Activated CD8-positive, alpha-beta memory T cell treated with anti-CD3 and anti-CD28 coated beads, Interleukin-2, amount 50 U/mL, for 4 hours (primary cell): ENCODE measurements around the gene CAPSL.
"Not testable (repeated sequence)": the region's sequence is repeated elsewhere in the genome, so short reads cannot be mapped to it uniquely, and the experiment has no call there.

Experiments used
- DNase-seq: peaks from one replicate; pipeline ENCODE4 v3.0.0-alpha.2; 2020

Gene CAPSL

DNA sequence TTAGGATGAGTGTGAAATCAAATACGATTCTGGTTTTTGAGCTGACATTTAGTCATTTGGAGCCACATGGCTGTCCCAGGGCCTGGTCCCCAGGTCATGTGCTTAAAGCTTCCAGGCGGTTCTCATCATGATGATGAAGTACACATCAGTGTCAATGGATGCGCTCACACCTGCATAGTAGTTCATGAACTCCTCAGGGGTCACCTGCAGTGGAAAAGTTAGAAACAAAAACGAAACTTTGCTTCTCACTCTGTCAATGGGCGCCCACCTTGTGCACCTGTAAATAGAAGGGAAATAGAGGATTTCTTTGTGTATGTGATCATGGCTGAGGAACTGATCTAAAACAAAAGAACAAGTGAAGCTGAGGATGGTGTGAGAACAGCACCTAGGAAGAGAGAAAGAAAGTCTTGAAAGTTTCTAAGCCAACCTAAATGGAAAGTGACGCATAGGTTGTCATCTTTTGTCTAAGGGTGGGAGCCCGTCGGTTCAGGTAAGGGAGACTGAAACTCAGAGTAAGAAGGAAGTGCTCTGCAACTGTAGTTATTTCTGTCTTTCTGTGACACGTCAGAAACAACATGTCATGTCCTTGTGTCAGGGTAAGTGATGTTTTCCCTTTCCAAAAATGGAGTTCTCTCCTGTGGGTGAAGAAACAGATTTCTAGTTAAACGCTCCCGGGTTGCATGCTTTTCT lies 33.8 kb downstream of the CAPSL start:
- DNase-seq, result no peak

DNA sequence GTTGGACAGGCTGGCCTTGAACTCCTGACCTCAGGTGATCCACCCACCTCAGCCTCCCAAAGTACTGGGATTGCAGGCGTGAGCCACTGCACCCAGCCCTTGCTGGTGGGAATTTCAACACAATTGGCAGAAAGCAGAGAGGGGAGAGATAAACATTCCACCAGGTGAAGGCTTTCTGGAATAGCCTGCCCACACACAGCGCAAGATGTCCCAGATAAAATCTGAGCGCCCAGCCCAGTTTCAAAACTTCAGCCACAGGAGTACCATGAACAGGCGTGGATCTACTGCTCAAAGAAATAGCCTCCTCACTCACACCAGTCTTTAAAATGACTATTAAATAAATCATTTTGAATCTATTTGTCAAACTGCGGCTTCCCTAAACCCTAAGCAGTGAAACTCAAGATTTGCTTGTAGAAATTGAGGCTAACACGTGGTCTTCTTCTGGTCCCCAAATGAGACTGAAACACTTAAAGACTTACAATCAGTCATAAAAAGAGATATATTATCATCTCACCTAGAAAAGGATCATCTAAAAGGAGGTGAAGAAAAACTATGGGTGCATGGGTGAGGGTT lies 34.7 kb downstream of the CAPSL start:
- no peak for DNase-seq

DNA sequence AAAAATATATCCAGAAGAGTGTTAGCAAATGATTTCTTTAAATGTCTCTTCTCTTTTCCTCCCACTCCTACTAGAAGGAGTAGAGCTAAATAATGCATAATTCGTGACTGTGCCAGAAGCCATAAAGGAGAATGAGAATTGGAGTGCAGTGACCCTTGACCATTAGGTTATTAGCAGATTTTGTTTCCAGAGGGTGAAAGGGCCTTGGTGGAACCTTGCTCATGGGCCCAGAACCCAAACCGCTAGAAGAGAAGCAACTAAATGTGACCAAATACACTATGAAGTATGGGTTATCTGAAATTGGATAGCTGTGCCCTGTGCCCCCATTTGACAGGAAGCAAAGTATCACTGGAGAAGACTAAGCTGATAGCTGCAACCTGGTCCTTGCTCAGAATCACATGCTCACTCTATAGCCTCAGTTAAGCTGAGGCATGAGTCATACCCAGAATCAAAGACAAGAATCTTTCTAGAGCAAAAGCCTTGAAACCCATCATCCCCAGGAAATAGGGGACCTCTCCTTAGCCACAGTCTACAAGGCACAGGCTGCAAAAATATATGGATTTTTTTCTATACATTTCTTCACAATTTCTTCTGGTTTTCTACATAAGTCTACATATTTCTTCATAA lies 36.3 kb downstream of the CAPSL start:
- DNase-seq, result no peak

DNA sequence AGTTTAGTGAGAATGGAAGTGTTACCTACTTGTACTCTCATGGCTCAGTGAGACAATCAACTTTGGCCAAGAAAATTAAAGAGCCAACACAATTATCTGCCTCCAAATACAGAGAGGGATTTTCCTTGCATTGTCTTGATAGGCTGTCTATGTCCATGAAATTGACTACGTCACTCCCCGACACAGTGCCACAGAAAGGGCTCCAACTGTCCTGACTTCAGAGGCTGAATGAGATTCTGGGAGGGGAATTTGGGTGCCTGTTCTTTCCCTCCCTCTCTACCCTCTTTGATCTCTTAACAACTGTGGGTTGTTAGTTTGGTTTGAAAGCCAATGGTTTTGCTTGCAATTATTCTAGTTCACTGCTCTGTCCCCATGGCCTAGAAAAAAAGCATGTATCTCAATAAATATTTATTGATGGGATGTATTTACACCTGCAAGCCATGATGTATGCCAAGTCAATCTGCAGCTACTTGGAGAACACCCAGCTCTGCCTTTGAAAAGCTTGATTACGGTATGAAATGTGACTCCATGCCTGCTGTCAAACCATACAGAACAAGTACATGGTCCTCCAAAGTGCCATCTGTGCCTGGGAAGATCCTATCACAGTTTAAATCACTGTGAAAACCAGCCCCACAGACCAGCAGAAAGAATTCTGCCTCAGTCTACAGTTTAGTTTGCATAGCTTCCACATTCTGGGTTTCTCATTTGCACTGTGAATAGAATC lies 37.3 kb downstream of the CAPSL start:
- no peak for DNase-seq

DNA sequence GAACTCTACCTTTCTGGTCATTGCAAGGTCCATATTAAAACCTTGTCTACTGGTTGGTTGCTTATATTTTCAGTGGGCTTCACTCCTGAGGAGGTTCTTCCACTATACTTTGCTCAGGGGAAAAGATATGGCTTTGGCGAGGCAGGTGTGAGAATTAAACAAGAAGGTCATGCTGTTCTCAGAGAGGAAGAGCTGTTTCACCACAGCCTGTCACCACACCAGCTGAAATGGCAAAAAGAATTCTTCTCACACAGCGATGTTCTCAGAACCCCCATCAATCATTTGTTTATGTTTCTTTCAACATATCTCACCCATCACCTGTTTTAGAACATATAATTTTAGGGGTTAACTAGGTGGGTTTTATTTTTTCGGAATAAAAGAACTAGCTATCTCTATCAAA lies 38.6 kb downstream of the CAPSL start:
- no peak for DNase-seq

DNA sequence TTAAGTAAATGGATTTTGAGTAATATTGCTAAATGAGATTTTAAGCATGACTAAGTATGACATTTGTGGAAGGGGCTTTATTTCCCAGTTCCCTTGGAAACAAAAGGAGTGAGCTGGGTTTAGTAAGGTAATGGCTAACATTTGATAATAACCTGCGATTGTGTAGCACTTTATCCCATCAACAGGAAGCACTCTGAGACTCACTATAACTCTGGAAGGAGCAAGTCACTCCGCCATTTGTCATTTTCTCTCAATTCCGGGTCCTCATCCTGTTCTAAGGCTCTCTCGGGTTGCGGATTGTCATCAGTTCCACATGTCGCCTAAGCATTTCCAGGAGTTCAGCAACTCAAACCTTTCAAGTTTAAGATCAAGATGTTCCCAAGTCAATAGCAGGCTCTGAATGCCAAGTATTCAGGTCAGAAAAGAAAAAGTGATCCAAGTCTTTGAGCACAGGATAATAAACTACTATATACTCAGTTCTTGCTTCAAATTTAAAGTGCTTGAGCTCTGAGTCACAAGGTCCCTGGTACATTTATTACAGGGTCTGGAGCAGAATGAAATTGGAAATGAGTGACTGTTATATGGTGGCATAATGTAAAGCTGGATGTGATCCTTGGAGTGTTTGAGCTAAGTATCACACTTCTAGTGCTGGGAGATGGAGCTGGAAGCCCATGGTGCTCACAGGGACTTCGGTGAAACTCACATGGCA lies 39.3 kb downstream of the CAPSL start:
- no peak for DNase-seq

DNA sequence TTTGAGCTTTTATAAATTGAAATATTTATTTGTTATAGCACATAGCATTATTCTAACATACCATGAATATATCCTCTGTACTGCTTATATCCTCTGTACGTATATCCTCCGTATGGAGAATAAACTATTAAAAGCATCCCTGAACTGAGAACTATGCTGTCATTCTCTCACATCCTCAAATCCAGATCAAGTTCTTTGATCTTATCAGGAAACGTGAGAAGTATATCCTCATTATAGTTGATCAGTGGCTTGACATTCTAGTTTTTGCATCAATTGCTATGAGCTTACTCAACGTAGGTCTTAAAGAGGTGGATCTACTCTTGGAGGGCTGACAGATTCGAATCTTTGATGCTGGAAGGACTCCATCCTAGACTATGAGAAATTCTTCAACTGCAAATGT lies 44.3 kb downstream of the CAPSL start:
- DNase-seq, result no peak

DNA sequence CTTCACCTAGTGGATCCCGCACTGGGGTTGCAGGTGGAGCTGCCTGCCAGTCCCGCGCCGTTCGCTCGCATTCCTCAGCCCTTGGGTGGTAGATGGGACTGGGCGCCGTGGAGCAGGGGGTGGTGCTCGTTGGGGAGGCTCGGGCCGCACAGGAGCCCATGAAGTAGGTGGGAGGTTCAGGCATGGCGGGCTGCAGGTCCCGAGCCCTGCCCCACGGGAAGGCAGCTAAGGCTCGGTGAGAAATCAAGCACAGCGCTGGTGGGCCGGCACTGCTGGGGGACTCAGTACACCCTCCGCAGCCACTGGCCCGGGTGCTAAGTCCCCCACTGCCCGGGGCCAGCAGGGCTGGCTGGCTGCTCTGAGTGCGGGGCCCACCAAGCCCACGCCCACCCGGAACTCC lies 45.6 kb downstream of the CAPSL start:
- not testable (repeated sequence) for DNase-seq

DNA sequence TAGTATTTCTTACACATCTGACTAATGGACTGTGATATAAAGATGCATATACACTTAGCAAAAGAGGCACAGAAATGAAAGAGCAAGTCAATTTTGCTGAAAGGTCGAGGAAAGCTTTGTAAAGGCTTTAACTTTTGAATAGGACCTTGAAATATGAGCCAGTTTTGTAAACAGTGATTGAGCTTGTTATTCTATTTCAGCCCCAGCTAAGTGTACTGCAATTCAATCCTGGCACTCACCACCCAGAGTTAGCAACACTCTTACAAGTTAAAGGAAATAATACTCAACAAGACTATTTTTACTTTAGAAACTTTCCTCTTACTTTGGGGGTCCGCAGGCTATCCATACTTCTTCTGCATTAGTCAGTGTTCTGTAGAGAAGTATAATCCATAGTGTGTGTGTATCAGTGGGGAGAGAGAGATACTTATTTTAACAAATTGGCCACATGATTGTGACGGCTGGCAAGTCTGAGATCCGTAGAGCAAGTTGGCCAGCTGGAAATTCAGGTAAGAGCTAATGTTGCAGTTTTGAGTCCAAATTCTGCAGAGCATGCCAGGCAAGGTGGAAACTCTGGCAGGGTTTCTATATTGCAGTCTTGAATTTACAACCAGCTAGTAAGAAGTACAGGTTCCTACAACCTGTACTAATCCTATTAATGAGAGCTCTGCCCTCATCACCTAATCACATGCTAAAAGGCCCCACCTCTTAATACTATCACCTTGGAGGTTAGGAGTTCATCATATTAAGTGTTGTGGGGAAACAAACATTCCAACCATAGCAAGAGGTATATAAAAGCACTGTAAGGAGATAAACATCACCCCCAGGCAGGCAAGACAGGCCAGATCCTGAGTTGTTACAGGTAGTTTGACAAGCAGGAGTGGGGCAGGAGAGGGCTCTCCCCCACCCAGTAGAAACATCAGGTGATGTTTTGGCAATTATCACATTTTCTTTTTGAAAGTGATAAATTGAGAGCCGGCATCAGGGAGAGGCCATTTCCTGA lies 48.1 kb downstream of the CAPSL start:
- no peak for DNase-seq

DNA sequence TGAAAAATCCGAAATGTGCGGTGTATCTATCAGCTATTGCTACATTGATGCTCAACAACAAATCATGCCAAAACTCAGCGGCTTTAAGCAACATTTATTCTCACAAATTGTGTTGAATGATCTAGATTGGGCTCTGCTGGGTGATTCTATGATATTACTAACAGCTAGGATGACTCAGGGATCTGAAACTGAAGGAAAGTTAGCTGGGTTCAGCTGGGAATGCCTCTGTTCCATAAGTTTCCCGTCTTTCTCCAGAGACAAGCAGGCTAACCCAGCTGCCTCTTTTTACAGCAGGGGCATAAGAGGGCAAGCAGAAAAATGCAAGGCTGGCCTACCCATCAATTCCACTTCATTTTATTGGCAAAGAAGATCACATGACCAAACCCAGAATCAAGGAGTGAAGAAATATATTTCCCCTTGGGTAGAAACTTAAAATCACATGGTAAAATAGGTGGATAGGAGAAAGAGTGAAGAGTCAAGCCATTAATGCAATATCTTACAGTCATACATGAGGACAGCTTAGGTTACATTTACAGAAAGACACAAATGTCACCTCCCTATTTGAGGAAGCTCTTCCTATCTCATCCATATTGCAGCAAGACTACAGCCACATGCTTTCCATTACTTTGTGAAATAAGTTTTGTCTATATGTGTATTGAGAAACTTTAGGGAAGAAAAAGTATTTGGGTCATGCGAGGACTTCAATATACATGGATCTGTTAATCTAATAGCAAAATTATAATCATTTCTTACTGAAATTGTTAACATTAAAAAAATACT lies 50.9 kb downstream of the CAPSL start:
- no peak for DNase-seq

DNA sequence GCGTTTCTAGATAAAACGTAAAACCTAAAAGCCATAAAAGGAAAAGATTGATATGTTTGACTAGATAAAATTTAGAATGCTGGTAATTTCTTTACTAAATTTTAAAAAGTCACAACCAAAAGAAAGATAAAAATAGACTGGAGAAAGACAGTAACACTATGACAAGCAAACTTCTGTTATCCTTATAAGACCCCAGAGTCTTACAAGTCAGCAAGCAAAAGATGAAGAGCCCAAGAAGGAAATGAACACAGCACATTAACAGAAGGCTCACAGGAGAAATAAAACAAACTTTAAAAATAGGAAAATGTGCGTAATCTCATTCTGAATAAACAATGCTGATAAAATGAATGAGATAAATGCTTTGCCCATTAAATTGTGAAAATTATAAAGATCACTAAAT lies 52.0 kb downstream of the CAPSL start:
- DNase-seq, result no peak

DNA sequence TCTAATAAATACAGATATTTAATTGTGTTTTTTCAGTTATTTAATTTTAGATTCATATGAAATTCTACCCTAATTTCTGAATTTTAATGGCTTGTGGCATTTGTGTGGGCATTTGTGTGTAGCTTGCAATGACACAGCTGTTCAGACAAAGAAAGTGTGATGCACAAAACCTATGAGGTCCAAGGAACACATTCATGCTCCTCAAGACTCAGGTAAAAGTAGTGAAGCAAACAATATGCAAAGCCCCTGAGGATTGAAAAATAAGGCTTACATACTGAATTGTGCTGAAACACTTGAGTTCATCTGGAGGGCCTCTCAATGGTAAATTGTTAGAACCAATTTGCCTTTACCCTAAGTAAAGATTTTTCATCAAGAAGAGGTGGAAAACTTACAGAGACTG lies 53.6 kb downstream of the CAPSL start:
- no peak for DNase-seq

DNA sequence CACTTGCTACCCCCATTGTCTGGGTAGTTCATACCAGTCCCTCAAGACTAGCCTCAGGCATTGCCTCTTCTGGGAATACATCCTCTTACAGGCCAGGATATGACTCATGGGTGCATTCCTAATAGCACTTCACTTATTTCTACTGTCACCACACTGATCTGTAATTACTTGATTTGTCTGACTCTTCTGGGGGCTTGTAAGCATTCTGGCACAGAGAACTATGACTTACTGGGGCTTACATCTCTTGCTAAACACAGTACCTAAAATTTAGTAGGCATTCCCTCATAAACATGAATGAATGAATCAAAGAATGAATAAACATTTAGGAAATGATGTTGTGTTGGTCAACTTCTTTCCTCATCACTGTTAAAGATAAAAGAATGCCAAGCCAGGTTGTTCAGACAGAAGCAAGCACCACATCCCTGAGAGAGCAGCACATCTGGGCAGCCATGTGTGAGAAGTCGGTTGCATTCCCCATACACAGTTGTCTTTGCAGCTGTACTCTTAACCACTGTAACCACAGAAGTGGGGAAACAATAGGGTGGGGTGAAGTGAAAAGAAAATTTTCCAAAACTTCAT lies 54.1 kb downstream of the CAPSL start:
- DNase-seq, result no peak

DNA sequence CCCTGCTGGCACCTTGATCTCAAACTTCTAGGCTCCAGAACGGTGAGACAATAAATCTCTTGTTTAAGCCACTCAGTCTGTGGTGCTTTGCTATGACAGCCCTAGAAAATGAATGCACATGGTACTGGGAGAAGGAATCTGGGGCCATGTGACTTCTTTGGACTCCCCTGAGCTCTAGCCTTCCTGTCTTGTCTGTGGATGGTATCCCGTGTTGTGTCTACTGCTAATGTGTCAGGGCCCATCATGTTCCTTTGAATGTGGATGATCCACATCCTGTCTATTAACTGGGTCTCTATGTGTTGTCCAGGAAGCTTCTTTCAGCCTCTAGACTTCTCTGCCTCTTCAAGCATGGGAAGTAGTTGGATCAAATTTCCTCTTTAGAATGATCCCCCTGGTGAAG lies 56.7 kb downstream of the CAPSL start:
- DNase-seq, result no peak

DNA sequence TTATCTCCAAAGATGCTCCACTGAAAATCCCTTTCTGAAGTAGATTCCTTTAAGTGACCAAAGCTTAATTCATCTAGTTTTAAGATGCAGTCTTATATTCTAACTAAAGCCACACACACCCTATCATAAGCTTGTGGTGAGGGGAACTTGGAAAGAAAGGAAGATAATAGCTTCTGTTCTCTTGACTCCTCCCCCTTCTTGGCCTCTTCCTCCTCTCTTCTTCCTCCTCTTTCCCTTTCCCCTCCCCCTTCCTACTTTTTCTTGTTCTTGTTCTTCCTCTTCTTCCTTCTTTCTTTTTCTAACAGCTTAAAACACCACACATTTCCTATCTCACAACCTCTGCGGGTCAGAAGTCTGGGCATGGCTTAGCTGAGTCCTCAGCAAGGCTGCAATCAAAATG lies 58.3 kb downstream of the CAPSL start:
- no peak for DNase-seq

DNA sequence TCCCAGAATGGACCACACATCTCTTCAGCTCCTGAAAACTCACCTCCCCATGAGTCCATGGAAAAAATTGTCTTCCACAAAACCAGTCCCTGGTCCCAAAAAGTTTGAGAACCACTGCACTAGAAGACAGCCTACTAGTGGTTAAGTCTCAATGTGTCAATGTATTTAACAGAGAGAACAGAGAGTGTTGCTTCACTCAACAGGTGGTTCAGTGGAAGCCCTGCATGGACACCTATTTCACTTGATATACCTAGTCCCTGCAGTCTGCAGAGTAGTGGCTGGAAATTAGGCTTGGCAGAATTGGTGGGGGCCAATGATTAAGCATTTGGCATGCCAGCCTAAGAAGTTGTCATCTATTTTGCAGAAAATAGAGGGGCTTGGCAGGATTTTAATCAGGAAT lies 58.8 kb downstream of the CAPSL start:
- no peak for DNase-seq

DNA sequence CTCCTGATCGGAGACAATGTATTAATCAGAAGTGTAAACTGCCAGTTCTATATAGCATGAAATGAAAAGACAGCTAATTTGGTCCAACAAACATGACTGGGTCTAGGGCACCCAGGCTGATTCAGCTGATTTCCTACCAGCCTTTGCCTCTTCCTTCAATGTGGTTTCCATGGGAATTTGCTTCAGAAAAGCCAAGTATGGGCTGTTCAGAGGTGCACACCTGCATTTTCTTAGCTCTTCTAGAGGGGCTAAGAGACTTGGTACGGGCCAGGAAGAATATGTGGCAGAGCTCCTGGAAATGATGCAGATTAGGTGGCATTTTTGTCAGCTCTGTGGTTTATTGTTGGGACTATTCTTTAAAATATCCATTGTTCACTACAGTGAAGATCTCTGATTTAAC lies 59.3 kb downstream of the CAPSL start:
- no peak for DNase-seq

DNA sequence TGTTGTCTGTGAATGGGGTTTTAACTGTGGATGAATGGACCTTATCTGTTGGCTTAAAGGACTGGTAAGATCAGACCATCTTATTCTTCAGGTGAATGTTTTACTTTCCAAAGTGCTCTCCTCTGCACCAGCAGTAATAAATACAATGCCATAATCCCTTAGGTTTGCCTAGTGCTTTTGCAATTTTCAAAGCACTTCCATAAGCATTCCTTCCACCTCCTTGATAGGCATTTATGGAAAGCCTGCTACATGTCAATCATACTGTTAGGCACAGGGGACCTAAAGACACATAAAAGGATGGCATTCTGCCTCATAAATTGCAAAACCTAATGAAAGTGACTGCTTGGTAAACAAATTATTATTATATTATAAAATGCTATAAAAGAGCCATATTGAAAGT lies 60.3 kb downstream of the CAPSL start:
- no peak for DNase-seq

DNA sequence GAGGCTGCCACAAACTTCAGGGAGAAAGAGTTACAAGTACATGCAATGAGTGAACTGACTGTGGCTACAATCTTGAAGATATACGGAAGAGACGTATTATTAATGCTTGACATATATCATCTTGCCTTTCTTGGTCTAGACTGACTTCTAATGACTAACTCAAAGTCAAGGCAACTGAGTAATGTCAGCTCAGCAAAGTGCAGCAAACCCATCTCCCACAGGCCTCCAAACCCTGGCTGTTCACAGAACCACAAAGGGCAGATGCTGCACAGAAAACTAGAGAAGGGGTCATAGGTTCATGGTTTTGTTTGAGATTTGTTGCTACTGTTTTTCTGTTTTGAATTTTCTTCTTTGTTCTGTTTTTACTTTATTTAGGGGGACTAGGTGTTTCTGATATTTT lies 60.8 kb downstream of the CAPSL start:
- no peak for DNase-seq

DNA sequence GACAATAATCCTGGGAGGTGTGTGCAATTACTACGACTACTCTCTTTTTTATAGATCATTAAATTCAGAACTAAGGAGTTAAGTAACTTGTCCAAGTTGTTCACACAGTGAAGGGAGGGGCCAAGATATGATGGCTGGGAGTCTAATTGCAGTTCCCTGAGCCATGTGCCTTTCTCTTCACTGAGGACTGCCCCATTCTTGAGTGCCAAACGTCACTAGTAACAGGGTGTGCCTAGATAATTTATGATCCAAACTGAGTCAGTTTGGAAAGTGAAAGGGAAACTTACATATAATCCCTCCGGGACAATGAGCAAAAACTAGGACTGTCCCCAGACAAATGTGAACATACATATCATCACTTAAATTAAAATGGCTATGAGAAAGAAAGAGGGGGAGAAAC lies 61.5 kb downstream of the CAPSL start:
- no peak for DNase-seq

DNA sequence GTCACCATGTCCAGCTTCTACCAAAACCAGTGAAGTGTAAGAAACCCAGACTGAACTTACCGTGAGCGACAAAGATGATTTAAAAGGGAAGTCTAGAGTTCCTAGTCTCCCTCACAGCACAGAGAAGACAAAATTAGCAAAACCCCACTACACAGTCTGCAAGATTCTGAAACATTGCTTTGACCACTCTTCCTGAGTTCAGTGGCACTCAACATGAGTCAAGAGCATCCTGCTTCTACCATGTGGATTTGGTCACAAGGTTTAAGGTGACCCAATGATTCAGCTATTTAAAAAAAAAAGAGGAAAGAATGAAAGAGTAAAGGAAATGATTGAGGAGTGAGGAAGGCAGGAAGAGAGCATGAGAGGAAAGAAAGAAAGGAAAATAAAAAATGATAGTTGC lies 62.0 kb downstream of the CAPSL start:
- no peak for DNase-seq
